Loucy (cell line): ENCODE measurements around the gene UVSSA.

Source experiments
- H2AFZ ChIP-seq: fragments of 200-600 bp; sonication (generic); 2 replicates; pipeline ENCODE4 v1.6.0; 2016; ENCODE audit warnings: antibody characterized with exemption, mild to moderate bottlenecking, low read length, moderate library complexity
- H3F3A ChIP-seq: fragments of 200-600 bp; 2 replicates; pipeline ENCODE4 v1.6.0; 2016; ENCODE audit warnings: antibody characterized with exemption, low read depth, mild to moderate bottlenecking
- H3K27me3 ChIP-seq: fragments of 200-600 bp; sonication (generic); 2 replicates; pipeline ENCODE4 v1.6.1; 2014; ENCODE audit warnings: low read length, mild to moderate bottlenecking; ENCODE audit not compliant: insufficient read depth, poor library complexity, severe bottlenecking
- H3K36me3 ChIP-seq: fragments of 200-600 bp; sonication (generic); 2 replicates; pipeline ENCODE4 v1.6.1; 2016; ENCODE audit warnings: low read length; ENCODE audit not compliant: insufficient read depth
- H3K4me1 ChIP-seq: fragments of 200-600 bp; sonication (generic); 2 replicates; pipeline ENCODE4 v1.5.1; 2014; ENCODE audit warnings: low read length, mild to moderate bottlenecking; ENCODE audit not compliant: insufficient read depth, poor library complexity, severe bottlenecking
- H3K4me2 ChIP-seq: fragments of 200-600 bp; sonication (generic); 2 replicates; pipeline ENCODE4 v1.6.0; 2014; ENCODE audit warnings: antibody characterized with exemption, low read length, low read depth, mild to moderate bottlenecking; ENCODE audit not compliant: poor library complexity, severe bottlenecking
- H3K4me3 ChIP-seq: fragments of 200-600 bp; sonication (generic); 2 replicates; pipeline ENCODE4 v1.5.1; 2014; ENCODE audit warnings: low read length, mild to moderate bottlenecking, mixed read lengths; ENCODE audit not compliant: poor library complexity, severe bottlenecking
- H3K79me2 ChIP-seq: fragments of 200-600 bp; sonication (generic); 2 replicates; pipeline ENCODE4 v1.6.1; 2014; ENCODE audit warnings: low read length; ENCODE audit not compliant: insufficient read depth
- H3K9ac ChIP-seq: fragments of 200-600 bp; sonication (generic); 2 replicates; pipeline ENCODE4 v1.6.0; 2014; ENCODE audit warnings: mild to moderate bottlenecking, low read depth, low read length, moderate library complexity; ENCODE audit not compliant: poor library complexity, severe bottlenecking
- H3K9me2 ChIP-seq: fragments of 200-600 bp; sonication (generic); replicated peaks from 2 replicates; pipeline ENCODE4 v1.6.1; 2016; ENCODE audit warnings: low read depth, low read length, mixed read lengths
- H3K9me3 ChIP-seq: fragments of 200-600 bp; sonication (generic); 2 replicates; pipeline ENCODE4 v1.6.1; 2014; ENCODE audit warnings: mild to moderate bottlenecking, antibody characterized with exemption, low read length, low read depth; ENCODE audit not compliant: insufficient read depth
- H4K20me1 ChIP-seq: fragments of 200-600 bp; sonication (generic); 2 replicates; pipeline ENCODE4 v1.6.0; 2014; ENCODE audit warnings: antibody characterized with exemption, low read length, mild to moderate bottlenecking; ENCODE audit not compliant: insufficient read depth, poor library complexity, severe bottlenecking
- CTCF ChIP-seq: fragments of 200-600 bp; sonication (generic); conservative IDR thresholded peaks from 2 replicates; pipeline ENCODE4 v1.5.1; 2014; ENCODE audit warnings: mild to moderate bottlenecking, antibody characterized with exemption, low read length
- EZH2phosphoT487 ChIP-seq: fragments of 200-600 bp; IDR thresholded peaks from 2 replicates; pipeline ENCODE4 v1.6.1; 2018; ENCODE audit warnings: antibody characterized with exemption, mild to moderate bottlenecking, moderate library complexity, borderline replicate concordance

Gene UVSSA

GRCh38 chr4:1375761-1376322, 28.8 kb downstream of the UVSSA start:
- no peaks in the 10 kb centered on the region for H3K27me3 ChIP-seq
- TF ChIP-seq CTCF (no peak), EZH2phosphoT487 (no peak)
- no peak overlapping the region for H2AFZ ChIP-seq
- no peaks in the 10 kb centered on the region for H3F3A ChIP-seq
- no peak overlapping the region for H3K4me2 ChIP-seq
- H3K4me1 ChIP-seq: no peaks in the 10 kb centered on the region
- H3K79me2 ChIP-seq: no peaks in the 10 kb centered on the region
- no peaks in the 10 kb centered on the region for H4K20me1 ChIP-seq
- H3K9me2 ChIP-seq: no peaks in the 10 kb centered on the region
- no peaks in the 10 kb centered on the region; the same call in 1 of the 2 replicates for H3K36me3 ChIP-seq
- no peaks in the 10 kb centered on the region for H3K9me3 ChIP-seq
- no peak overlapping the region for H3K9ac ChIP-seq
- no peak overlapping the region for H3K4me3 ChIP-seq

- TF ChIP-seq CTCF (no peak), EZH2phosphoT487 (no peak)
- Histone ChIP-seq H2AFZ (no peak overlapping the region), H3F3A (no peaks in the 10 kb centered on the region), H3K4me1 (no peaks in the 10 kb centered on the region), H3K9ac (no peak overlapping the region), H3K9me2 (no peaks in the 10 kb centered on the region), H3K9me3 (no peaks in the 10 kb centered on the region), H4K20me1 (no peaks in the 10 kb centered on the region), H3K27me3 (no peaks in the 10 kb centered on the region), H3K4me2 (no peak overlapping the region), H3K4me3 (no peak overlapping the region), H3K79me2 (no peaks in the 10 kb centered on the region), H3K36me3 (no peaks in the 10 kb centered on the region; the same call in 1 of the 2 replicates)
Observed at GRCh38 chr4:1376391-1376840, 29.4 kb downstream of the UVSSA start.

- no peak overlapping the region for H3K4me3 ChIP-seq
- H3K9ac ChIP-seq: no peak overlapping the region
- no peak overlapping the region for H3K4me2 ChIP-seq
- no peaks in the 10 kb centered on the region for H3K79me2 ChIP-seq
- TF ChIP-seq EZH2phosphoT487: no peak
- TF ChIP-seq CTCF: no peak
- H3K27me3 ChIP-seq: no peaks in the 10 kb centered on the region
- no peaks in the 10 kb centered on the region; the same call in 1 of the 2 replicates for H3K36me3 ChIP-seq
- no peaks in the 10 kb centered on the region for H3K4me1 ChIP-seq
- H2AFZ ChIP-seq: no peak overlapping the region
- H3F3A ChIP-seq: no peaks in the 10 kb centered on the region
- H4K20me1 ChIP-seq: no peaks in the 10 kb centered on the region
- H3K9me3 ChIP-seq: no peaks in the 10 kb centered on the region
- H3K9me2 ChIP-seq: no peaks in the 10 kb centered on the region
Observed at GRCh38 chr4:1376841-1377605, 30.0 kb downstream of the UVSSA start.
